AG08395 (cell line): ENCODE measurements around the gene APOA5.
"Not testable (repeated sequence)": the region's sequence is repeated elsewhere in the genome, so short reads cannot be mapped to it uniquely, and the experiment has no call there.

Experiments used
- DNase-seq: peaks from one replicate; pipeline ENCODE4 v3.0.0; 2012; ENCODE audit warnings: mixed read lengths, low spot score

APOA5 gene, protein sequence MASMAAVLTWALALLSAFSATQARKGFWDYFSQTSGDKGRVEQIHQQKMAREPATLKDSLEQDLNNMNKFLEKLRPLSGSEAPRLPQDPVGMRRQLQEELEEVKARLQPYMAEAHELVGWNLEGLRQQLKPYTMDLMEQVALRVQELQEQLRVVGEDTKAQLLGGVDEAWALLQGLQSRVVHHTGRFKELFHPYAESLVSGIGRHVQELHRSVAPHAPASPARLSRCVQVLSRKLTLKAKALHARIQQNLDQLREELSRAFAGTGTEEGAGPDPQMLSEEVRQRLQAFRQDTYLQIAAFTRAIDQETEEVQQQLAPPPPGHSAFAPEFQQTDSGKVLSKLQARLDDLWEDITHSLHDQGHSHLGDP

GRCh38 chr11:116791813-116792143 lies at the start of gene APOA5:
APOA5 (minus strand) TSS chr11:116791879; CDS start chr11:116791860, 19 bp downstream.
- no peak for DNase-seq

DNA sequence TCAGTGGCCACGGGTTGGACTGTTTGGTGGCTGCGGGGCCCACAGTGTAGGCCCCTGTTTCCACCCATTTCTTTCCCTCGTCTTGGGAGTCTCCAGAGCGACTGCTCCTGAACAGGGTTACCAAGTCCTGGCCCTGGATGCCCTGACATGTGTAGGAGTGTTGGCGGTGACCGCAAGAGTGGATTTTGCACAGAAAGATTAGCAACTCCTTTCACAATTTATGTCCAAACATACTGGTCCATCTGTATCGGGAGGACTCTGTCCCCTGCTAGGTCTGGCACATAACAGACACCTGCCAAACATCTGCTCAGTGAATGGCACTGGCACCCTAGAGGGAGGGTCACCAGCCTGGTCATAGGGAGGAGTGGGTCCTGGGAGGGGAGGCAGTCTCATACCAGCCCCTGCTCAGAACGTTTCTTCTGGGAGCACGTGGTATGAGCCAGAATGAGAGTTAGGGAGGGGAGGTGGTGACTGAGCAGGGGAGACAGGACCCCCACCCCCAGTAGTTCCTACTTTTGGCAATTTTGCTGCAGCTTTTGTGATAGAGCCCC lies 49.1 kb upstream of the APOA5 start:
- DNase-seq, result no peak

DNA sequence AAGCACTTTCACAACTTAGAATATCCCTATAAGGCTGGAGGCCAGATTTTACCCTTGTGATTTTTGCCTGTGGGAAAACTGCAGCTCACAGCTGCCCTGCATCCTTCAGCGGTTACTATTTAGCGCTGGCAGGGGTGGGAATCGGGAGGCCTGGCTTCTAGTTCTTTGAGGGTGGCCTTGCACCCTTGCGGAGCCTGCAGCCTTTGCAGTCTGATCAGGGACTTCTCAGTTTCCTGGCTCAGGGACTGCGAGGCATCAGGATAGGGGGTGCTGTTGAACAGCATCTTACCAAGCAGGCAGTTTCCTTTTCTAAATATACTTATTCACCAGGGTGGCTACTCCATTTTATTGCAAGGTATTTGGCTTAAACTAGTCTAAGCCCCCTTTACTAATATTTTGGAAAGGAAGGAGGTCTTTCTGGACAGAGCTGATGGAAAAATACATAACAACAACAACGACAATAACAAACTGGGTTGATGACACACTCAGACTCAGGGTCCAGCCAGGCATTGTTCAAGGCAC lies 48.6 kb upstream of the APOA5 start:
- DNase-seq, result peak; percentile 43

DNA sequence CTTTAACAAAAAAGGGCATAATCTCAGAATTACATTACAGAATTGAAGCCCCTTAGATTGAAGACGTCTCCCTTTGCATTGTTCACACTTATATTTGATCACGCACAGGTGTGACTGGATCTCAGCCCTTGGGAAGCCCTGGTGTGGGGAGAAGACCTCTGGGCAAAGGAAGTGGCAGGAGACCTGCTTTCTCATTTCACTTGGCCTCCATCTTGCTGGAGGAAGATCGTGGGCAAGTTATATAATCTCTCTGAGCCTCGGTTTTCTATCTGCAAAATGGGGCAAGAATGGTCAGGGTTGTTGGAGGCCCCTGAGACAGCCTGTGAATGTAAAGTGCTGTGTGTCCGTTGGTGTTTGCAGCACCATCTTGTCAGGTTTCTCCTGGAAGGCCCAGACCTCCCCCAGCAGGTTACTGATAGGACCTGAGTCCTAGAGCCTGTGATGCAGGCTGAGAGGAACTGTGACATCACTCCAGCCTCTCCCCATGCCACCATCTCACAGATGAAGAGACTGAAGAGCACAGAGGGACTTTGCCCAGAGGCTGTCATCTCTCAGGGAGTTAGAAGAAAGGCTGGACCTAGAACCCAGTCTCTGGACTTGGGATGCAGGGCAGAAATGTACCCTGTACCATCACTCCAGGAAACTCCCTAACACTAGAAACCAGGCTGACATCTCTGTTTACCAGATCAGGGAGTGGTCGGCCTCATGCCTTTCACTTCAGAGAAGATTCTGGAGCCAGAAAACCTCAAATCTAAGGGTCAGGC lies 46.8 kb upstream of the APOA5 start:
- no peak for DNase-seq

GRCh38 chr11:116837231-116838091 lies 45.8 kb upstream of the APOA5 start, which contains the start of gene APOA1:
APOA1 (minus strand) TSS chr11:116837622; CDS start chr11:116837387, 235 bp downstream.
- no peak for DNase-seq

DNA sequence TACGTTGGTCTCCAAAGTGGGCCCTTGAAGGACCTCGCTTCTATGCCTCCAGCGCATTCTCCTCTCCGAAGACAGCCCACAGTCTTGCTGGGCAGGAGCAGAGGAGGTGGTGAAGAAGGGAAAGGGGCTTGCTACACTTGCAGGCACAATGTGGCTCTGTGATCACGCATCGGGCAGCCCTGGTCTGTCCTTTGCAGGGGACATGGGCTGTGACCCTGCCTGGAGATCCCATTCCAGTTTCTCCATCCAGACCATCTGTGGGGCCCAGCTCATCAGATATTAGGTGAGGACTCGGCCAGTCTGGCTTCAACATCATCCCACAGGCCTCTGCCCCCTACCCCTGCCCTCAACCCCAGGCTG lies 44.9 kb upstream of the APOA5 start:
- no peak for DNase-seq

DNA sequence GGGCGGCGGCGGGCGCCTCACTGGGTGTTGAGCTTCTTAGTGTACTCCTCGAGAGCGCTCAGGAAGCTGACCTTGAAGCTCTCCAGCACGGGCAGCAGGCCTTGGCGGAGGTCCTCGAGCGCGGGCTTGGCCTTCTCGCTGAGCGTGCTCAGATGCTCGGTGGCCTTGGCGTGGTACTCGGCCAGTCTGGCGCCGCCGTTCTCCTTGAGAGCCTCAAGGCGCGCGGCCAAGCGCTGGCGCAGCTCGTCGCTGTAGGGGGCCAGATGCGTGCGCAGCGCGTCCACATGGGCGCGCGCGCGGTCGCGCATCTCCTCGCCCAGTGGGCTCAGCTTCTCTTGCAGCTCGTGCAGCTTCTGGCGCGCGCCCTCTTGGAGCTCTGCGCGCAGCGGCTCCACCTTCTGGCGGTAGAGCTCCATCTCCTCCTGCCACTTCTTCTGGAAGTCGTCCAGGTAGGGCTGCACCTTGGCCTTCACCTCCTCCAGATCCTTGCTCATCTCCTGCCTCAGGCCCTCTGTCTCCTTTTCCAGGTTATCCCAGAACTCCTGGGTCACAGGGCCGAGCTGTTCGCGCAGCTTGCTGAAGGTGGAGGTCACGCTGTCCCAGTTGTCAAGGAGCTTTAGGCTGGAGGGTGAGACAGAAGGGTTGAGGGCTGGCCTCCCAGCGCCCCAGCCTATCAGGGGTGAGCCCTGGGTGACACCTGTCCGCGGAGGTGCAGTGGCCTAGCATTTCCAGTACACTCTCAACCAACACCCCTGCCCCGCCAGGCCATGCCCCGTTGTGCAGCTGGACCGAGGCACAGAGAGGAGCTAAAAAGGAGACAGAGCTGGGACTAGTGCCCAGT lies 44.3 kb upstream of the APOA5 start:
- peak; percentile 96 for DNase-seq

GRCh38 chr11:116835042-116835772 lies 43.5 kb upstream of the APOA5 start:
- DNase-seq, result no peak

GRCh38 chr11:116834535-116835041 lies 42.9 kb upstream of the APOA5 start:
- DNase-seq, result not testable (repeated sequence)

DNA sequence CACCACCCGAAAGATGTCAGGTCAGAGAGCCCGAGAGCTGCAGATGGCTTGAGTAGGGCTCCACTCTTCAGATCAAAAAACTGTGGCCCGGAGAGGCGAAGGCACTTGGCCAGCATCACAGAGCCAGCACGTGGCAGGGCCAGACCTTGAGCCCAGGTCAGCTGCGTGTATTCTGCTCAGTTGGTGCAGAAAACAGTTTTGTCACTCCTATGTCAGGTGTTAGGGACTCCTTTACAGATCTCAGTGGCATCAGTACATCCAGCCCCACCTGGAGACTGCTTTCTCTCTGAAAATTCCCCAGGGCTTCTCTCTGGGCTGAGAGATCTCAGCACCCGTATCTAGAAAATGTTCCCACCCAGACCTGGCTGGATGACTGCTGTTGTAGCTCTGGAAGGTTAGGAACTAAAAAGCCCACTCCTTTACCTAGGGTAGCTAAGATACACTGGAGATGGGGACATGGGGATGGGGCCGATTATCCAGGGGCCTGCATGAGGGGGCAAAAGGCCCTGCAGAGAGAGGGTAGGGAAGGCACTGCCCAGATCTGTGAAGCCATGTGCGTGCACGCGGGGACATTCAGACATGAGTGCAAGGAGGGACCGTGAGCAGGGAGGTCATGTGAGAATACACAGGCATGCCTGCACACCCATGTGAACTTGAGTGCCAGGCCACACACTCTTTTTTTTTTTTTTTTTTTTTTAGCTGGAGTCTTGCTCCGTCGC lies 42.3 kb upstream of the APOA5 start:
- DNase-seq, result no peak

DNA sequence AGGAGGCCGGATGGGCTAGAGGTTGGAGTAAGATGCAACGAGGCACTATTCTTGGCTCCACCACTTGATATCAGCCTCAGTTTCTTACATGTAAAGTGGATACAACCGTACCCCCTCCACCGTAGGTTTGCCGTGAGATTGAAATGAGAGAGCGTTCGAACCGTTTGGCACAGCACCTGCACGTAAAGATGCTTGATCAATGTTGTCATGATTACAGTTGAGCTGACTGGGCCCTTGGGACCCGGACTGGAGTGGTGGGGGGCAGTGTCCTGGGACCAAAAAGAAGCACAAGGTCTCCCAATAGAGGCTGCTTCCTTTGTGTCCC lies 41.8 kb upstream of the APOA5 start:
- DNase-seq, result no peak

- DNase-seq, result no peak
These were observed 40.9 kb upstream of the APOA5 start for GRCh38 chr11:116832350-116833290.

DNA sequence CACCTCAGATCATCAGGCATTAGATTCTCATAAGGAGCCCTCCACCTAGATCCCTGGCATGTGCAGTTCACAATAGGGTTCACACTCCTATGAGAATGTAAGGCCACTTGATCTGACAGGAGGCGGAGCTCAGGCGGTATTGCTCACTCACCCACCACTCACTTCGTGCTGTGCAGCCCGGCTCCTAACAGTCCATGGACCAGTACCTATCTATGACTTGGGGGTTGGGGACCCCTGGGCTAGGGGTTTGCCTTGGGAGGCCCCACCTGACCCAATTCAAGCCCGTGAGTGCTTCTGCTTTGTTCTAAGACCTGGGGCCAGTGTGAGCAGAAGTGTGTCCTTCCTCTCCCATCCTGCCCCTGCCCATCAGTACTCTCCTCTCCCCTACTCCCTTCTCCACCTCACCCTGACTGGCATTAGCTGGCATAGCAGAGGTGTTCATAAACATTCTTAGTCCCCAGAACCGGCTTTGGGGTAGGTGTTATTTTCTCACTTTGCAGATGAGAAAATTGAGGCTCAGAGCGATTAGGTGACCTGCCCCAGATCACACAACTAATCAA lies 40.2 kb upstream of the APOA5 start:
- DNase-seq, result no peak

- no peak for DNase-seq
These were observed 38.7 kb upstream of the APOA5 start for GRCh38 chr11:116830184-116830912.

- no peak for DNase-seq
These were observed 38.0 kb upstream of the APOA5 start, which contains the start of gene APOC3 for GRCh38 chr11:116829525-116830183. APOC3 (plus strand) TSS chr11:116829907; CDS start chr11:116830583, 676 bp downstream.

- no peak for DNase-seq
These were observed 37.2 kb upstream of the APOA5 start for GRCh38 chr11:116828632-116829524.
